Mucosa of descending colon (tissue), 3 donors: ENCODE measurements around the gene KIAA0753. TPM values are rescaled to one million over a fixed set of nuclear protein-coding genes. Genes with fewer than 3 reads are reported as not detected.

ENCODE experiments used
- ATAC-seq: fragments of 200-7000 bp; cut with Tn5 transposase; one replicate; pipeline ENCODE4 v1.9.1; 2020; ENCODE audit warnings: mild to moderate bottlenecking, moderate library complexity
- DNase-seq, 3 donors: peaks; one replicate each; pipeline ENCODE4 v3.0.0-alpha.2; 2020
- H3K36me3 ChIP-seq: fragments of 200-600 bp; one replicate; pipeline ENCODE4 v1.8.0; 2021; ENCODE audit warnings: low read depth, mild to moderate bottlenecking
- H3K4me1 ChIP-seq: fragments of 200-600 bp; one replicate; pipeline ENCODE4 v1.8.0; 2021; ENCODE audit warnings: low read depth, mild to moderate bottlenecking
- H3K4me3 ChIP-seq: fragments of 200-600 bp; one replicate; pipeline ENCODE4 v1.8.0; 2021; ENCODE audit warnings: mild to moderate bottlenecking
- H3K9me3 ChIP-seq: fragments of 200-600 bp; one replicate; pipeline ENCODE4 v1.8.0; 2021; ENCODE audit warnings: mild to moderate bottlenecking
- CTCF ChIP-seq: fragments of 200-600 bp; IDR thresholded peaks from one replicate; pipeline ENCODE4 v1.8.0; 2022; ENCODE audit warnings: antibody characterized with exemption, mild to moderate bottlenecking
- intact Hi-C, 2 donors: fragments of 100-400 bp; cut with DNase I in 1 of 2; cut with micrococcal nuclease in 1 of 2; formaldehyde crosslinking; loops; one replicate each; pipeline versions ENCODE4 v1.11.0 to v1.11.1; 2022; cut with DNase I, micrococcal nuclease
- total RNA-seq, 3 donors: library from RNA; stranded (reverse); fragmentation: NEBNext Ultra II Directional in 2 of 3; extraction: Animal tissue kit (Norgen Biotek cat#: 25700) in 2 of 3; gene quantifications; one replicate each; pipeline versions ENCODE4 v1.2.1 to v1.2.4, GENCODE V29; 2021 to 2023
- donor health status: DM: no; HTN: no; CAD: no; lungs with moderate emphysema.
- donor health status: DM: no; HTN: no; CAD: no.
- donor health status: DM: no; HTN: yes; CAD: no.

KIAA0753 gene
- total RNA-seq, 3 donors from 2014 or later, result 15.5 to 22.8 (median 18.6) TPM

- H3K9me3 ChIP-seq, result no peaks in the 10 kb centered on the region
- intact Hi-C loops, result no loop called here
- no peak for ATAC-seq
- H3K36me3 ChIP-seq, result no peaks in the 10 kb centered on the region
- DNase-seq, result no peak
- H3K4me3 ChIP-seq, result no peak overlapping the region
- no peak for TF ChIP-seq CTCF
- no peaks in the 10 kb centered on the region for H3K4me1 ChIP-seq
These were observed 96.5 kb downstream of the KIAA0753 start for GRCh38 chr17:6544011-6544370.

GRCh38 chr17:6543079-6544010 lies 97.2 kb downstream of the KIAA0753 start:
- Histone ChIP-seq H3K36me3 (no peaks in the 10 kb centered on the region), H3K9me3 (no peaks in the 10 kb centered on the region), H3K4me1 (no peaks in the 10 kb centered on the region), H3K4me3 (no peak overlapping the region)
- no peak for TF ChIP-seq CTCF
- ATAC-seq (no peak), DNase-seq (peak in 1 of 3 donors; percentile 8)
- intact Hi-C loops, result no loop called here

- Histone ChIP-seq H3K4me3 (no peak overlapping the region), H3K9me3 (no peaks in the 10 kb centered on the region), H3K4me1 (no peaks in the 10 kb centered on the region), H3K36me3 (no peaks in the 10 kb centered on the region)
- no peak for DNase-seq
- ATAC-seq, result no peak
- intact Hi-C loops, result no loop called here
- no peak for TF ChIP-seq CTCF
These were observed 97.9 kb downstream of the KIAA0753 start for GRCh38 chr17:6542577-6542976.

GRCh38 chr17:6541886-6542285 lies 98.6 kb downstream of the KIAA0753 start:
- H3K4me1 ChIP-seq, result no peaks in the 10 kb centered on the region
- H3K4me3 ChIP-seq, result no peak overlapping the region
- no peak for TF ChIP-seq CTCF
- ATAC-seq (no peak), DNase-seq (no peak)
- no peaks in the 10 kb centered on the region for H3K36me3 ChIP-seq
- intact Hi-C loops, result no loop called here
- H3K9me3 ChIP-seq, result no peaks in the 10 kb centered on the region

GRCh38 chr17:6539871-6540270 lies 100.6 kb downstream of the KIAA0753 start:
- DNase-seq, result no peak
- Histone ChIP-seq H3K4me1 (no peaks in the 10 kb centered on the region), H3K36me3 (no peaks in the 10 kb centered on the region), H3K4me3 (no peak overlapping the region), H3K9me3 (no peaks in the 10 kb centered on the region)
- intact Hi-C loops, result no loop called here
- no peak for TF ChIP-seq CTCF
- ATAC-seq, result no peak
